Measurements from ENCODE around the gene MEX3D. TPM values are rescaled to one million over a fixed set of nuclear protein-coding genes. Genes with fewer than 3 reads are reported as not detected.
A peak's percentile ranks its signal among the peaks of the same experiment; 100 is the strongest.

The MEX3D gene
- 10 to 100 TPM; 18.8 to 47.8 (median 28.7) TPM for total RNA-seq

DNA sequence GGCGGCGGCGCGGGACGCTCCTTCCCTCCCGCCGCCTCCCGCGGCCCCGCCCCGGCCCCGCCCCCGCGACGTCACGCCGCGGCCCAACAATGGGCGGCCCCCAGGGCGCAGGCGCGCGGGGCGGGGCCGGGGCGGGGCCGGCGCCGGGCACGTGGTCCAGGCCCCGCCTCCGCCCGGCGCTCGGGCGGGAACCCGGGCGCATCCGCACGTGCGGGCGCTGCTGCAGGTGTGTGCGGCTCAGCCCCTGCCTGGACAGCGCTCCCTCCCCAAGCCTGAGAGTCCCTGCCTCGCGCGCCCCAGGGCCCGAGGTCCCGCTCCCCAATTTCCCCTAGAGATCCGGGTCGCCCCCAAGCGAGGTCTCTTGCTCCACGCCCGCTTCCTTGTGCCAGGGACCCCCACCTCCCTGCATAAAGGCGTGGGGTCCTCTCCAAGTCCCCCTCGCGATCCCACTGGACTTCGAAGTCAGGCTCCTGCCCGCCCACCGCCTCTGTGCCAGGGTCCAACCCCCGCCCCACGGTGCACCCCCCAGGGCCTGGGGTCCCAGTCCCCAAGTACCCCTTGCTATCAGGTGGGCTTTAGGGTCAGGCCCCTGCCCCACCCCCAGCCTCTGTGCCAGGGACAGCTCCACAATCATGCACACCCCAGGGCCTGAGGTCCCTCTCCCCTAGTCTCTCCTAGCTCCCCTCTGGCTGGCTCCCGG is at the start of gene MEX3D:
MEX3D (minus strand) TSS at position 6 of the 700 bp plus-strand sequence. CDS start 267 bp downstream, outside the sequence.
- no peaks in the 10 kb centered on the region for H3K27me3 ChIP-seq
- WGBS, 2 donors (ENCODE audit: low coverage in 1 of 2), result 60% methylated on average over 1 of the region's 63 CpGs; no CpG with 5 or more reads in 1 of the 2 donors
- TF ChIP-seq, protein P1, sequence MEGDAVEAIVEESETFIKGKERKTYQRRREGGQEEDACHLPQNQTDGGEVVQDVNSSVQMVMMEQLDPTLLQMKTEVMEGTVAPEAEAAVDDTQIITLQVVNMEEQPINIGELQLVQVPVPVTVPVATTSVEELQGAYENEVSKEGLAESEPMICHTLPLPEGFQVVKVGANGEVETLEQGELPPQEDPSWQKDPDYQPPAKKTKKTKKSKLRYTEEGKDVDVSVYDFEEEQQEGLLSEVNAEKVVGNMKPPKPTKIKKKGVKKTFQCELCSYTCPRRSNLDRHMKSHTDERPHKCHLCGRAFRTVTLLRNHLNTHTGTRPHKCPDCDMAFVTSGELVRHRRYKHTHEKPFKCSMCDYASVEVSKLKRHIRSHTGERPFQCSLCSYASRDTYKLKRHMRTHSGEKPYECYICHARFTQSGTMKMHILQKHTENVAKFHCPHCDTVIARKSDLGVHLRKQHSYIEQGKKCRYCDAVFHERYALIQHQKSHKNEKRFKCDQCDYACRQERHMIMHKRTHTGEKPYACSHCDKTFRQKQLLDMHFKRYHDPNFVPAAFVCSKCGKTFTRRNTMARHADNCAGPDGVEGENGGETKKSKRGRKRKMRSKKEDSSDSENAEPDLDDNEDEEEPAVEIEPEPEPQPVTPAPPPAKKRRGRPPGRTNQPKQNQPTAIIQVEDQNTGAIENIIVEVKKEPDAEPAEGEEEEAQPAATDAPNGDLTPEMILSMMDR (IDR thresholded peaks at IDR 0.05), result no peak
- TF ChIP-seq POLR2AphosphoS5 (IDR thresholded peaks at IDR 0.05) (no peak), POLR2A (IDR thresholded peaks at IDR 0.05) (no peak), EP300 (IDR thresholded peaks at IDR 0.05) (no peak)
- H3K4me1 ChIP-seq, result peaks cover 0 to 27% (median 11%) of the 10 kb centered on the region in 3 donors
- H3K36me3 ChIP-seq, result no peaks in the 10 kb centered on the region
- H3K4me3 ChIP-seq, result peak within 1 kb of the TSS; percentile 45 to 82
- peak within 1 kb of the TSS; percentile 51 to 93 (median 92) for H3K27ac ChIP-seq
- no peaks in the 10 kb centered on the region for H3K9me3 ChIP-seq
- ATAC-seq, result peak; percentile 83

DNA sequence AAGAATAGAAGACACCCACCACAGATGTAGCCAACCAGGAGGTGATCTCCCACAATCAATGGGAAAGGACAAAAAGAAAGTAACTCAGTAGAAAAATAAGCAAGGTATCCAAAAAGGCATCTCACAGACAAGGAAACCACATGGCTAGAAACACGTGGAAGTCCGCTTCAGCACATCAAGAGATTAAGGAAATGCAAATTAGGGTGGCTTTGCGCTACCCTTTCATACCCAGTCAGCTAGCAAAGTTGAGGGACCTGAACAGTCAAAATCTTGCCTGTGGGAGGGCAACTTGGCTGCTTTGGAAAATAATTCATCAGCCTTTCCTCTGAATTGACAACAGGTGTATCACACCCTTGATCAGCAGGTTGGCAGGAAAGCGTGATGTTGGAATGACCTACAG is 48.8 kb upstream of the MEX3D start:
- no peak for TF ChIP-seq POLR2A (IDR thresholded peaks at IDR 0.05)
- TF ChIP-seq EP300 (IDR thresholded peaks at IDR 0.05), result no peak
- Histone ChIP-seq H3K4me3 (no peak overlapping the region), H3K27ac (peak overlapping the region in 1 of 4 donors; percentile 15), H3K9me3 (no peaks in the 10 kb centered on the region), H3K4me1 (peaks cover 0 to 9% (median 0%) of the 10 kb centered on the region in 3 donors), H3K36me3 (peaks cover 0 to 97% of the 10 kb centered on the region in 2 donors), H3K27me3 (no peaks in the 10 kb centered on the region)
- ATAC-seq, result no peak
- 52 to 66% methylated on average over 3 of the region's 4 CpGs for WGBS, 2 donors (ENCODE audit: low coverage in 1 of 2)

DNA sequence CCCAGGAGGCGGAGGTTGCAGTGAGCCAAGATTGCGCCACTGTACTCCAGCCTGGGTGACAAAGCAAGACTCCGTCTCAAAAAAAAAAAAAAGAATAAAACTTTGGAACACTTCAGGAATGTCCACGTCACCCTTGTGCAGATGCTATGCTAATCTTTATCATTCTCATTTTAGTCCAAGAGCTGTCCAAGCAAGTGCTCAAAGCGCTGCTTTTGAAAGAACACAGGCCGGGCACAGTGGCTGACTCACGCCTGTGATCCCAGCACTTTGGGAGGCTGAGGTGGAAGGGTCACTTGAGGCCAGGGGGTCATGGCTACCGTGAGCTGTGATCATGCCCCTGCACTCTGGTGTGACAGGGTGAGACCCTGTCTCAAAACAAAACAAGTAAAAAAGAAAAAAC is 48.3 kb upstream of the MEX3D start:
- Histone ChIP-seq H3K27ac (peak overlapping the region in 1 of 4 donors; percentile 15), H3K4me1 (peaks cover 0 to 9% (median 0%) of the 10 kb centered on the region in 3 donors), H3K9me3 (no peaks in the 10 kb centered on the region), H3K4me3 (no peak overlapping the region), H3K36me3 (peaks cover 0 to 97% of the 10 kb centered on the region in 2 donors), H3K27me3 (no peaks in the 10 kb centered on the region)
- ATAC-seq, result peak; percentile 11
- no peak for TF ChIP-seq EP300 (IDR thresholded peaks at IDR 0.05)
- TF ChIP-seq POLR2AphosphoS5 (IDR thresholded peaks at IDR 0.05), result peak; percentile 62
- WGBS, 2 donors (ENCODE audit: low coverage in 1 of 2), result 41 to 69% methylated on average over 6 to 8 of the region's 8 CpGs

DNA sequence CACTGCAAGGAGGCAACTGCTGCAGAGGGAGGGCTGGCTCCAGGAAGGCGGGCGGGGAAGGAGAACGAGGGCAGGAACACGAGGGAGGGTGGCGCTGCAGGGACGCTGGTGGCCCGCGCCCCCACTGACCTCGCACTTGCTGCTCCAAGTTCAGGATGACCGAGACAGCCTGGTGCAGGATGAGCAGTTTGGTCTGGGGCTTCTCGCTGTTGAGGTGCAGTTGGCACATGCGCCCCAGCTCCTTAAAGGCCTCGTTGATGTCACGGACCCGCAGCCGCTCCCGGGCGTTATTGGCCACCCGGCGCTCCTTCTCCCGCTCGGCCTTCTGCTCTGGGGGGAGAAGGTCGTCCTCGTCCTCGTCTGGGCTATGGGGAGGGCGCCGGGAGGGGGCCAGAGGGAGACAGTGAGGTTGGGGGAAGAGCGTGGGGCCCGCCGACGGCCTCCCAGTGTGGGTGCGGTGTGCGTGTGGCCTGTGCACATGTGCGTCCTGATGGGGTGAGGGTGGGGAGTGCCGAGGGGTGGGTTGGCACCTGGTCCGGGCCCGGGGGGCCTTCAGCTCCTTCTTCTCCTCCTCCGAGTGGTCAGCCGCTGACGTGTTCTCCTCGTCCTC is 47.1 kb upstream of the MEX3D start:
- Histone ChIP-seq H3K4me3 (no peak overlapping the region), H3K27ac (no peak overlapping the region), H3K9me3 (no peaks in the 10 kb centered on the region), H3K36me3 (peaks cover 0 to 97% of the 10 kb centered on the region in 2 donors), H3K4me1 (peaks cover 0 to 9% (median 0%) of the 10 kb centered on the region in 3 donors), H3K27me3 (no peaks in the 10 kb centered on the region)
- no peak for ATAC-seq
- TF ChIP-seq POLR2AphosphoS5 (IDR thresholded peaks at IDR 0.05) (no peak), POLR2A (IDR thresholded peaks at IDR 0.05) (no peak), EP300 (IDR thresholded peaks at IDR 0.05) (no peak)
- TF ChIP-seq, protein P1 (IDR thresholded peaks at IDR 0.05), result no peak
- WGBS, 2 donors (ENCODE audit: low coverage in 1 of 2), result 78 to 85% methylated on average over 8 to 13 of the region's 41 CpGs

DNA sequence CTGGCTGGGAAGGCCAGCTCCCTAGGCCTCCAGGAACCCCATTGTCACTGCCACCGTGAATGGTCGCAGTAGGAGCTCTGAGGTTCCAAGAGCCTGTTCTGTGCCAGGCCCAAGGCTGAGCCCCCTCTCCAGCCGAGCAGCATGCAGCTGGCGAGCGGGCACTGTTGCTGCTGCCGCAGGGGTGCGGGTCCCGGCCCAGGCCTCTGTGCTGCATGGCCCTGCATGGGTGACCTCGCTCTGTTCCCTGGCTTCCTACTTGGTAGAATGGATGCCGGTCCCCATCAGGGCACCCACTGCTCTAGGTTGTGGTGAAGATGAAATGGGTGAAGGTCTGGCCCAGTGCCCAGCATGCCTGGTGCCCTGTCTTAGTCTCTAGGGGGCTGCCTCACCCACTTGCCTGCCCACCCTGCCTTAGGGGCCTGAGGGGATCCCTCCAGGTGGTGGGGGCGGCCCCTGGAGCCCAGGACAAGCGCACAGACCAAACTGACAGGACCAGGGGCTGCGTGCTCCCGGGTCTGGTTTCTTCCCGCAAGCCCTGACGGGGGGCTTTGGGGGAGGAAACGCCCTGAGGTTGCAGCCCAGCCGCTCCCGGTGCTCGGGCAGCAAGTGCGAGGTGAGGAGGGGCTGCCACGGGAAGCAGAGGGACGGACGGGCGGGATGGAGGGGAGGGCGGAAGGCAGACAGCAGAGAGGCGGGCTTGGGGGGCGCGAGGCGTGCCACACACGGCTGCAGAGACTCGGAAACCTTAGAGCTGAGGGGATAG is 45.9 kb upstream of the MEX3D start:
- no peaks in the 10 kb centered on the region for H3K27me3 ChIP-seq
- peaks cover 0 to 94% of the 10 kb centered on the region in 2 donors for H3K36me3 ChIP-seq
- WGBS, 2 donors (ENCODE audit: low coverage in 1 of 2), result 90% methylated on average over 7 of the region's 32 CpGs; no CpG with 5 or more reads in 1 of the 2 donors
- no peaks in the 10 kb centered on the region for H3K9me3 ChIP-seq
- TF ChIP-seq POLR2AphosphoS5 (IDR thresholded peaks at IDR 0.05) (no peak), EP300 (IDR thresholded peaks at IDR 0.05) (no peak), POLR2A (IDR thresholded peaks at IDR 0.05) (no peak)
- TF ChIP-seq, protein P1 (IDR thresholded peaks at IDR 0.05), result no peak
- H3K4me1 ChIP-seq, result peaks cover 0 to 9% (median 0%) of the 10 kb centered on the region in 3 donors
- H3K27ac ChIP-seq, result no peak overlapping the region
- ATAC-seq, result no peak
- H3K4me3 ChIP-seq, result no peak overlapping the region

Measured in gastroesophageal sphincter (tissue), 4 donors.